Measurements from ENCODE around the gene PDIA3. TPM values are rescaled to one million over a fixed set of nuclear protein-coding genes. Genes with fewer than 3 reads are reported as not detected.
"Not testable (repeated sequence)": the region's sequence is repeated elsewhere in the genome, so short reads cannot be mapped to it uniquely, and the experiment has no call there.

The PDIA3 gene
- total and polyA plus RNA-seq, 2 donors (not counting 3 experiments of a cell fraction or from before 2014, with no cell fraction given), result 140 to 857 TPM

- dilution Hi-C loops (cut with MboI; ENCODE audit: extremely low pct_ligation_motif_present, low sequenced_read_pairs) (no loop called here), intact Hi-C loops (cut with micrococcal nuclease) (no loop called here)
- H3K36me3 ChIP-seq (ENCODE audit: control insufficient read depth in 2 of 2, extremely low read depth in 1 of 2, insufficient read depth in 2 of 2, low read length in 2 of 2), result peaks cover 30 to 37% of the 10 kb centered on the region in 2 experiments
- no peaks in the 10 kb centered on the region for H3K79me2 ChIP-seq (ENCODE audit: control insufficient read depth, insufficient read depth, low read length)
- no TSS peak for BruUV-seq (replicated peaks)
- ChIA-PET CTCF (interaction anchor here (1.7 kb wide), 1 partner anchor 8 kb away, joined by 4 read pairs; the partner anchor contains the start of gene HYPK), POLR2A (interaction anchor here (0.7 kb wide), 1 partner anchor 16 kb away, joined by 4 read pairs; the partner anchor contains the start of gene MFAP1)
- H2AFZ ChIP-seq (ENCODE audit: low read depth, low read length), result no peak overlapping the region
- no peak for FAIRE-seq
- no peaks in the 10 kb centered on the region for H3K4me1 ChIP-seq (ENCODE audit: control insufficient read depth, extremely low read depth, insufficient read depth, low read length)
- H3K9me3 ChIP-seq (replicated peaks; ENCODE audit: control insufficient read depth, insufficient read depth, low read length), result no peaks in the 10 kb centered on the region
- TF ChIP-seq EZH2 (IDR thresholded peaks at IDR 0.05; ENCODE audit: borderline replicate concordance, low read depth, low read length, severe bottlenecking) (no peak), JUN (IDR thresholded peaks at IDR 0.05; ENCODE audit: borderline replicate concordance, insufficient read depth, insufficient read length, low read depth) (no peak), CTCF (IDR thresholded peaks at IDR 0.05; ENCODE audit: extremely low read depth in 1 of 2, insufficient read depth in 1 of 2, low read depth in 1 of 2, low read length in 2 of 2) (no peak), POLR2A (IDR thresholded peaks at IDR 0.05; ENCODE audit: low read depth, low read length) (no peak), GATA2 (IDR thresholded peaks at IDR 0.05; ENCODE audit: insufficient read depth, insufficient read length, low read depth, low read length) (no peak), MYC (IDR thresholded peaks at IDR 0.05; ENCODE audit: low read depth, low read length) (no peak), FOS (IDR thresholded peaks at IDR 0.05; ENCODE audit: borderline replicate concordance, insufficient read depth, low read length) (no peak), POLR2AphosphoS5 (IDR thresholded peaks at IDR 0.05; ENCODE audit: insufficient read depth, low read depth, low read length) (no peak), MAX (IDR thresholded peaks at IDR 0.05; ENCODE audit: insufficient read depth, insufficient read length) (no peak)
- no peaks in the 10 kb centered on the region for H3K27me3 ChIP-seq (ENCODE audit: control insufficient read depth in 2 of 2, insufficient read depth in 2 of 2, low read length in 2 of 2)
- H3K9ac ChIP-seq (replicated peaks; ENCODE audit: extremely low read depth, insufficient read depth, low read length), result no peak overlapping the region
- no peak overlapping the region for H3K4me3 ChIP-seq (replicated peaks in 1 of 3; ENCODE audit: insufficient read depth in 1 of 3, low read depth in 1 of 3, low read length in 3 of 3)
- no peaks in the 10 kb centered on the region for H4K20me1 ChIP-seq (replicated peaks; ENCODE audit: control insufficient read depth, extremely low read depth, insufficient read depth, low read length)
- no peak overlapping the region for H3K4me2 ChIP-seq (ENCODE audit: insufficient read depth, low read length)
- H3K27ac ChIP-seq (ENCODE audit: insufficient read depth, low read depth, low read length), result no peak overlapping the region
- no peaks in the 10 kb centered on the region for H3K9me1 ChIP-seq (replicated peaks; ENCODE audit: control insufficient read depth, extremely low read depth, insufficient read depth, low read length)
- no peak for DNase-seq (ENCODE audit: low read depth, low spot score)
Measured at GRCh38 chr15:43808960-43809678, 62.9 kb downstream of the PDIA3 start.

GRCh38 chr15:43815064-43815463 lies 68.8 kb downstream of the PDIA3 start:
- H3K27ac ChIP-seq (ENCODE audit: insufficient read depth, low read depth, low read length); H3K27me3 ChIP-seq (ENCODE audit: control insufficient read depth in 2 of 2, insufficient read depth in 2 of 2, low read length in 2 of 2); BruUV-seq (replicated peaks); H3K9me1 ChIP-seq (replicated peaks; ENCODE audit: control insufficient read depth, extremely low read depth, insufficient read depth, low read length); H3K9ac ChIP-seq (replicated peaks; ENCODE audit: extremely low read depth, insufficient read depth, low read length); POLR2A ChIA-PET; H3K4me1 ChIP-seq (ENCODE audit: control insufficient read depth, extremely low read depth, insufficient read depth, low read length); dilution Hi-C loops (cut with MboI; ENCODE audit: extremely low pct_ligation_motif_present, low sequenced_read_pairs); H2AFZ ChIP-seq (ENCODE audit: low read depth, low read length); intact Hi-C loops (cut with micrococcal nuclease); H3K4me2 ChIP-seq (ENCODE audit: insufficient read depth, low read length); H3K4me3 ChIP-seq (replicated peaks in 1 of 3; ENCODE audit: insufficient read depth in 1 of 3, low read depth in 1 of 3, low read length in 3 of 3); H3K9me3 ChIP-seq (replicated peaks; ENCODE audit: control insufficient read depth, insufficient read depth, low read length); DNase-seq (ENCODE audit: low read depth, low spot score); H4K20me1 ChIP-seq (replicated peaks; ENCODE audit: control insufficient read depth, extremely low read depth, insufficient read depth, low read length); CTCF ChIA-PET; FAIRE-seq: not testable (repeated sequence)
- Histone ChIP-seq H3K36me3 (ENCODE audit: control insufficient read depth in 2 of 2, extremely low read depth in 1 of 2, insufficient read depth in 2 of 2, low read length in 2 of 2) (peaks cover 23 to 24% of the 10 kb centered on the region in 2 experiments), H3K79me2 (ENCODE audit: control insufficient read depth, insufficient read depth, low read length) (peaks cover 21% of the 10 kb centered on the region)
